ENCODE results near the gene KIF12. TPM values are rescaled to one million over a fixed set of nuclear protein-coding genes. Genes with fewer than 3 reads are reported as not detected.

Gene KIF12
- total RNA-seq, 2 experiments from 2014 or later = not detected

DNA sequence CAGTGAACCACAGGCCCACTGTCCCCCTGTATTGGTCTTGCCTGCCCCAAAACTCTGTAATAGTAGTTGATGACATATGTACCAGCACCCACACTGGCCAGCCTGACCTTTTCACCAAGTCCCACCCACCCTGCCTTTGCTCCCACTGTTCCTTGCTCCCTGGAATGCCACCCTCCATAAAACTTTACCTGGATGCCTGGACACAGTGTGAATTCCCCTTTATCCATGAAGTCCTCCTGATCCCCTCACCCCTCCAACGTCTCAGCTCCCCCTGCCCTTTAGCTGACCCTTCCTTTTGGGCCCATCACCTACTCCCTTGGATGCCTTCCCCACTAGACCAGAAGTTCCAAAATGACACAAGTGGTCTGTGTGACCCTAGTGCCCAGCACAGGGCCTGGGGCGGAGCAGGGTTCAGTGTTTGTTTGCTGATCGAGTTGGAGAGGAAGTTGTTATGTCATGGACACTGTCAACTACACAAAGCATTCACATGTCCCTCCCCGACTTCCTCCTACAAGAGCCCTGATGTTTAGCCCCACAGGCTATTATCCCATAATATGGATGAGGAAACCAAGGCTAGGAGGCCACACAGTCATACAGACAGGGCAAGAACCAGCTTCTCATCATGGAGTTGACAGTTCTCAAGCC lies 37.1 kb downstream of the KIF12 start:
- H3K27me3 Mint-ChIP-seq = peaks cover 8% of the 10 kb centered on the region
- H3K9me3 Mint-ChIP-seq = no peaks in the 10 kb centered on the region
- ChIA-PET CTCF (no interaction called here), POLR2A (no interaction called here)
- no peak overlapping the region for H3K27ac ChIP-seq (ENCODE audit: low read depth in 1 of 2, low read length in 2 of 2)
- intact Hi-C loops (cut with DNase I, micrococcal nuclease) = no loop called here
- no peaks in the 10 kb centered on the region for H3K4me1 Mint-ChIP-seq (ENCODE audit: low read depth)
- H3K27ac Mint-ChIP-seq = no peak overlapping the region
- no peaks in the 10 kb centered on the region for H3K9me3 ChIP-seq (ENCODE audit: control insufficient read depth in 1 of 2, insufficient read depth in 1 of 2, low read length in 2 of 2)
- ATAC-seq (ENCODE audit: poor library complexity) (no peak), DNase-seq (no peak)
- H3K4me3 ChIP-seq (ENCODE audit: low read length) = no peak overlapping the region
- H3K4me3 Mint-ChIP-seq = no peak overlapping the region
- peaks cover 3 to 8% of the 10 kb centered on the region in 2 experiments for H3K27me3 ChIP-seq (ENCODE audit: control insufficient read depth in 1 of 2, insufficient read depth in 2 of 2, low read length in 2 of 2)
- TF ChIP-seq, protein P1, sequence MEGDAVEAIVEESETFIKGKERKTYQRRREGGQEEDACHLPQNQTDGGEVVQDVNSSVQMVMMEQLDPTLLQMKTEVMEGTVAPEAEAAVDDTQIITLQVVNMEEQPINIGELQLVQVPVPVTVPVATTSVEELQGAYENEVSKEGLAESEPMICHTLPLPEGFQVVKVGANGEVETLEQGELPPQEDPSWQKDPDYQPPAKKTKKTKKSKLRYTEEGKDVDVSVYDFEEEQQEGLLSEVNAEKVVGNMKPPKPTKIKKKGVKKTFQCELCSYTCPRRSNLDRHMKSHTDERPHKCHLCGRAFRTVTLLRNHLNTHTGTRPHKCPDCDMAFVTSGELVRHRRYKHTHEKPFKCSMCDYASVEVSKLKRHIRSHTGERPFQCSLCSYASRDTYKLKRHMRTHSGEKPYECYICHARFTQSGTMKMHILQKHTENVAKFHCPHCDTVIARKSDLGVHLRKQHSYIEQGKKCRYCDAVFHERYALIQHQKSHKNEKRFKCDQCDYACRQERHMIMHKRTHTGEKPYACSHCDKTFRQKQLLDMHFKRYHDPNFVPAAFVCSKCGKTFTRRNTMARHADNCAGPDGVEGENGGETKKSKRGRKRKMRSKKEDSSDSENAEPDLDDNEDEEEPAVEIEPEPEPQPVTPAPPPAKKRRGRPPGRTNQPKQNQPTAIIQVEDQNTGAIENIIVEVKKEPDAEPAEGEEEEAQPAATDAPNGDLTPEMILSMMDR (IDR thresholded peaks at IDR 0.05) = no peak
- no peaks in the 10 kb centered on the region for H3K36me3 ChIP-seq (ENCODE audit: insufficient read depth, low read length)
- H3K4me1 ChIP-seq (ENCODE audit: insufficient read depth, low read length) = no peaks in the 10 kb centered on the region
- H3K36me3 Mint-ChIP-seq (ENCODE audit: low read depth) = no peaks in the 10 kb centered on the region

DNA sequence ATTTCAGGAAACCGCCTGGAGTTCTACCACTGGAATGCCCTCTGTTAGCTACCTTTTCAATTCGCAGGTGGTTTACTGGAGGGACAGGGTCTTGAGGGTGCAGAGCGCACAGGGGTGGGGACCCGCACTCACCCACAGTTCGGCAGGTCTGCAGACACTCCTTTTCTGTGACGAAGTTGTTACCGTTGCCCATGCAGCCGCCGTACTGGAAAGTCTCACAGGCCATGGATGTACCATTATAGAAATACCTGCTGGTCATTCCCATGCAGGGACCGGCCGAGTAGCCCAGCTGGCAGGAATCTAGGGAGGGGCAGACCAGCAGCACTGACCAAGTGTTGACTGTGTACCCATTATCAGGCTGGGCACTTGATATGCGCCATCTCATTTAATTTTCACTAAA lies 37.8 kb downstream of the KIF12 start:
- H3K4me1 Mint-ChIP-seq (ENCODE audit: low read depth) = no peaks in the 10 kb centered on the region
- H3K4me3 Mint-ChIP-seq = no peak overlapping the region
- H3K4me1 ChIP-seq (ENCODE audit: insufficient read depth, low read length) = no peaks in the 10 kb centered on the region
- H3K27me3 Mint-ChIP-seq = peaks cover 8% of the 10 kb centered on the region
- no peaks in the 10 kb centered on the region for H3K36me3 Mint-ChIP-seq (ENCODE audit: low read depth)
- H3K36me3 ChIP-seq (ENCODE audit: insufficient read depth, low read length) = no peaks in the 10 kb centered on the region
- no peaks in the 10 kb centered on the region for H3K9me3 ChIP-seq (ENCODE audit: control insufficient read depth in 1 of 2, insufficient read depth in 1 of 2, low read length in 2 of 2)
- TF ChIP-seq, protein P1 (IDR thresholded peaks at IDR 0.05) = no peak
- no peaks in the 10 kb centered on the region for H3K9me3 Mint-ChIP-seq
- H3K27me3 ChIP-seq (ENCODE audit: control insufficient read depth in 1 of 2, insufficient read depth in 2 of 2, low read length in 2 of 2) = peaks cover 3 to 8% of the 10 kb centered on the region in 2 experiments
- H3K4me3 ChIP-seq (ENCODE audit: low read length) = no peak overlapping the region
- ChIA-PET CTCF (no interaction called here), POLR2A (no interaction called here)
- intact Hi-C loops (cut with DNase I, micrococcal nuclease) = no loop called here
- ATAC-seq (ENCODE audit: poor library complexity) (no peak), DNase-seq (no peak)
- H3K27ac Mint-ChIP-seq = no peak overlapping the region
- no peak overlapping the region for H3K27ac ChIP-seq (ENCODE audit: low read depth in 1 of 2, low read length in 2 of 2)

DNA sequence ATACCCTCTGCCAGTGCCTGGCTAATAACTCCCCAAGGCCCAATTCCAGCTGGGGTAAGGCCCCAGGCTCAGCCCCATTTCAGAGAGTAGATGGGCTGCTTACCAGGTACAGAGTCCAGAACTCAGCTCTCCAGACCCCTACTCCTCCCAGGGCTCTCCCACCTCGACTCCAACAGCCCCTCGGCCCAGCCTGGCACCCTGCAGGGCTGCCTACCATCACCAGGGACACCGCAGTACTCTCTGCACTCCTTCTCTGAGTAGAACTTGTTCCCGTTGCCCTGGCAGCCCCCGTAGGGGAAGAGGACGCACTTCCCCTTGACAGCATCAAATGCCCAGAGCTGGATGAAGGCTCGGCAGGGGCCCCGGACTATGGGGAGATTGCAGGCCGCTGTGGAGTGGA lies 38.4 kb downstream of the KIF12 start:
- H3K9me3 ChIP-seq (ENCODE audit: control insufficient read depth in 1 of 2, insufficient read depth in 1 of 2, low read length in 2 of 2) = no peaks in the 10 kb centered on the region
- H3K4me1 ChIP-seq (ENCODE audit: insufficient read depth, low read length) = no peaks in the 10 kb centered on the region
- H3K9me3 Mint-ChIP-seq = no peaks in the 10 kb centered on the region
- H3K4me3 ChIP-seq (ENCODE audit: low read length) = no peak overlapping the region
- H3K4me3 Mint-ChIP-seq = no peak overlapping the region
- no peaks in the 10 kb centered on the region for H3K4me1 Mint-ChIP-seq (ENCODE audit: low read depth)
- DNase-seq (no peak), ATAC-seq (ENCODE audit: poor library complexity) (no peak)
- H3K27ac Mint-ChIP-seq = no peak overlapping the region
- no peaks in the 10 kb centered on the region for H3K36me3 Mint-ChIP-seq (ENCODE audit: low read depth)
- ChIA-PET CTCF (no interaction called here), POLR2A (no interaction called here)
- H3K36me3 ChIP-seq (ENCODE audit: insufficient read depth, low read length) = no peaks in the 10 kb centered on the region
- intact Hi-C loops (cut with DNase I, micrococcal nuclease) = no loop called here
- TF ChIP-seq, protein P1 (IDR thresholded peaks at IDR 0.05) = no peak
- no peak overlapping the region for H3K27ac ChIP-seq (ENCODE audit: low read depth in 1 of 2, low read length in 2 of 2)
- H3K27me3 Mint-ChIP-seq = peaks cover 8% of the 10 kb centered on the region
- H3K27me3 ChIP-seq (ENCODE audit: control insufficient read depth in 1 of 2, insufficient read depth in 2 of 2, low read length in 2 of 2) = peaks cover 3 to 8% of the 10 kb centered on the region in 2 experiments
